Measurements from ENCODE around the gene ERICH2.

The ERICH2 gene

GRCh38 chr2:170766693-170767092 is 3.5 kb upstream of the ERICH2 start:
- no peak for TF ChIP-seq CTCF (conservative IDR thresholded peaks at IDR 0.05)
- H3K27ac ChIP-seq: peak overlapping the region; percentile 63

DNA sequence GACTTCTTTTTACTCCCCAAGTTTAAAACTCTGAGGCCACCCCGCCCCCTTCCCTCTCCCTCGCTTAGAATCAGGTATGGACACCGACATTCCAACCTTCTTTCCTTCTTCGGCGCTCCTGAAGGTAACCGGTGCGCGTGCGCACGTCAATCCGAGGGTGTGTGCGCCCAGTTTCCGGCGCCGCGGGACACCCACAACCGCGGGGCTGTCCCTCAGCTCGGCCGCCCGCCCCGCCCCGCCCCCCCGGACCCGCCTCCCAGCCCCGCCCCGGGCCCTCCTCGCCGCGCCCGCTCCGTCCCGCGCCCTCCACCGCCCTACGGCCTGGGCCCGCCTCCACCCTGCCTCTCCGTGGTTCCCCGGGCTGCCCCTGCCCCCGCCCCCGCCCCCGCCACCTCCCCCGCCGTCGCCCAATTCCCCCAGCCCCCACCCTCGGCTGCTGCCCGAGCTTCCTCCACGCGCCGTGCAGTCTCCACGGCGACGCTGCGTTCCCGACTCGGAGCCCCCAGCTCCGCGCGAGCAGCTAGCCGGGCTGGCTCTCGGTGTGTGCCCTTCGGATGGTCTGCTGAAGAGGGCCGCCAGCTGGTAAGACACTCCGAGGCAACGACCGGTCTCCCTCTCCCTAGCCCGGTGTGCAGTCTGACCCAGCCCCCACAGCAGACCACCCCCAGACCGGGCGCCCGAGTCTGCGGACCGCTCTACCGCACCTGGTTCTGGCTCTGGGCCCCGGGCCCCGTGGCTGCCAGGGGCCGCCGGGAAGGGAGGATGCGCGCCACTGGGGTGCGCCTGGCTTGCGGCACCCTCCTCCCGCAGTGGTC is 635 bp downstream of the ERICH2 start:
- TF ChIP-seq CTCF (conservative IDR thresholded peaks at IDR 0.05): peak; percentile 8; the same call in 1 of the 2 replicates
- peak overlapping the region; percentile 85 for H3K27ac ChIP-seq

DNA sequence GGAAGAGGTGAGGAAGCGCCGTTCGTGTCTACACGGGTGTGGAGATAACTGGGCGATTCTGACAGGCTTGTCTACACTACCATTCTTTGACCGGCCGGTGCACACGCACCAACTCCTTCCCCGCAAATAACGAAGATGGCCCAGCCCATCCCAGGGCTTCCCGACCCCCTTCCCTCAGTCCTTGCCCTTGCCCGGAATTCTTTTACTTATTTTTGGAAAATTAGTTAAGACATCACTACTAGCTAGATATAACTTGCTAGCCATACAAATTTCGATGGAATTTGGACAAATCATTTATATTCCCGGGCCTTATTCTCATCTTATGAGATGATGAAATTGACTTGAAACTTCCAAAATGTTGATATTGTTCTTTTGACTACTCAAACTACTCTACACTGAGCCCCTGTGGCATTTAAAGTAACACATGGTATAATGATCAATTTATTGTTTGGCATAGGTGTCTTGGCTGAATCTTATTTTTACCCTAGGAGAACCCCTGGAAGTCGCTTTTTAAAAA is 1.3 kb downstream of the ERICH2 start:
- no peak; the same call in 1 of the 2 replicates for TF ChIP-seq CTCF (conservative IDR thresholded peaks at IDR 0.05)

DNA sequence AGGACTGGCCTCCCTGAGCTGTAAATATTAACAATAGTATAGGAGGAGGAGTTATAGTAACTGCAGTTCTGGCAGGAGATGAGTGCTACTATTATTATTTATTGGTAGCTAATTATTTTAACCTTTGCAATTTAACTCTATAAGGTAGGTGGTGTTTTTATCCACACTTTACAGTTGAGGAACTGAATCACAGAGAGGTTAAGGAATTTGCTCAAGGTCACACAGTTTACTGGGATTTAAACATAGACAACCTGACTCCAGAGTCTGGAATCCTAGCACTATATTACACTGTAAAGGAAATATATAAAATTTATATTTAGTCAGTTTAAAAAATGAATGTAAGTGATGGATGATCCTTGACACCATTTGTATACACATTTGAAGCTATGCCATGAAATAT is 2.1 kb downstream of the ERICH2 start:
- H3K27ac ChIP-seq: no peak overlapping the region
- TF ChIP-seq CTCF (conservative IDR thresholded peaks at IDR 0.05): no peak

More for the DNA sequence above, 1.3 kb downstream of the ERICH2 start:
- peak overlapping the region; percentile 85 for H3K27ac ChIP-seq

- no peak for TF ChIP-seq CTCF (conservative IDR thresholded peaks at IDR 0.05)
- no peak overlapping the region for H3K27ac ChIP-seq
Measured at GRCh38 chr2:170774074-170774473, 3.9 kb downstream of the ERICH2 start.

- no peak for TF ChIP-seq CTCF (conservative IDR thresholded peaks at IDR 0.05)
- no peak overlapping the region for H3K27ac ChIP-seq
Measured at GRCh38 chr2:170778900-170779299, 8.7 kb downstream of the ERICH2 start.

DNA sequence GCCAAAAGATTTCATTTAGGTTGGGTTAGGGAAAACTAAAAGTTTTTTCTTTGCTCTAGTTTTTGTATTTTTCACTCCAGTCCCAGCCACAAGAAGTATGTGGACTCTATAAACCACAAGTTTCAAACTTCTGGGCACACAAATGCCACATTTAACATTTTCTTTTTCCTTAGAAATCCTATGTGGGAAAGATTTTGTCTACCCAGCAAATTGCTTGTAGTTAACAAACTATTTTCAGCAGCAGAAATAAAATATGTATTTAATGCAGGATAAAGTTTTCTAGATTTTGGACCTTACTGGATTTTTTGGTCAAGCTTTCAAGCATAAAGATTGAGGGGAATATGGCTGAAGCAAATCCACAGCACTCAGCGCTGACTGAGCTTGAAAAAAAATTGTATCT is 9.1 kb downstream of the ERICH2 start:
- TF ChIP-seq CTCF (conservative IDR thresholded peaks at IDR 0.05): no peak
- no peak overlapping the region for H3K27ac ChIP-seq
